ENCODE measurements around the gene EIF3K.
A peak's percentile ranks its signal among the peaks of the same experiment; 100 is the strongest.

EIF3K gene

DNA sequence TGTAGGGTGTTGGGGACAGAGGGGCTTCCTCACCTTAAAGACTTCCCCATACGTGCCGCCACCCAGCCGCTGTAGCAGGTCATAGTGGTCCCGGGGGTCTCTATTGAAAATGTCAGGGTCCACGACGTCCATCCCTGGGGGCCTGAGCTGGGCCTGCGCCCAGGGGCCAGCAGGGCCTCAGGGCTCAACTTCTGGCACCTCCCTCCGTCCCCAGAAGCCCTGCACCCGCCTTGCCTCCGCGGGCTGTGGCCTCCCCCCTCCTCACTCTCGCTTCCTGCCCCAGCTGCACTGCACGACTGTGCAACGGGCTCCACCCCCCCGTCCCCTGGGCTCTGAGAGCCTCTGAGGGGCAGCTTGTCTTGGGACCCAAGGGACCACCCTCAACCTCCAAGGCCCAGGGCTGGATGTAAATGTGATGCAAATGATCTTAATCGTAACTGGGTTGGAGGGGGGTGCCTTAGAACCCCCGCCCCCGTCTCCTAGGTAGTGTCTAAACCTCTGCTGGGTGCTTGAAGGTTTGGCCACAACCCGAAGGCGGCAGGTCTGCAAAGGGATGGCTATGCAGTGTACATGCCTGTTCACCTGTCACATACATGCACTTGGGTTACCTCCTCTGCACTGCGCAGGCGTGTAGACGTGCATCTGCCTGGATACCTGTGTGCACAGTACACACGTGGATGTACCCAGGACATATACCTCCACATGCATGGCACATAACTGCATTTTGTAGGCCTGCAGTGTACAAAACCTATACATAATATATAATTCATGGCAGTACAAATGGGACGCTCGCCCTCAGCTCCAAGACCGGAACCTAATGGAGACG lies 1.0 kb upstream of the EIF3K start, which contains the start of gene MAP4K1:
TSS of gene MAP4K1 (minus strand) at position 190 of the 826 bp plus-strand sequence. CDS start at position 132, 58 bp downstream.
- H2BK12ac ChIP-seq (ENCODE audit: low read length), result peak within 1 kb of the TSS; percentile 20
- H3K4me3 ChIP-seq (ENCODE audit: low read depth, low read length), result peak within 1 kb of the TSS; percentile 70
- peak within 1 kb of the TSS; percentile 41 for H2AK5ac ChIP-seq (ENCODE audit: low read length)
- H3K4ac ChIP-seq (ENCODE audit: low read depth, low read length), result peak within 1 kb of the TSS; percentile 56
- H2AFZ ChIP-seq (ENCODE audit: insufficient read depth, low read length, poor library complexity), result peak within 1 kb of the TSS; percentile 87
- peak within 1 kb of the TSS; percentile 25 for H3K27ac ChIP-seq (ENCODE audit: low read depth, low read length)
- peaks cover 10% of the 10 kb centered on the region for H3K79me2 ChIP-seq (ENCODE audit: control insufficient read depth, insufficient read depth, low read length, poor library complexity)
- peak within 1 kb of the TSS; percentile 55 for H2BK5ac ChIP-seq (ENCODE audit: low read depth, low read length, poor library complexity)
- peak within 1 kb of the TSS; percentile 67 for H2BK120ac ChIP-seq (ENCODE audit: insufficient read depth, low read length, poor library complexity)
- no peaks in the 10 kb centered on the region for H3K9me3 ChIP-seq (ENCODE audit: insufficient read depth, low read depth, low read length)
- H3K79me1 ChIP-seq (ENCODE audit: low read length), result peaks cover 8% of the 10 kb centered on the region
- no peak within 1 kb of the TSS for H3K23ac ChIP-seq (ENCODE audit: low read length)
- H3K36me3 ChIP-seq (ENCODE audit: control insufficient read depth in 1 of 2, insufficient read depth in 2 of 2, low read length in 2 of 2), result peaks cover 11 to 20% of the 10 kb centered on the region in 2 experiments
- peaks cover 11% of the 10 kb centered on the region in 2 experiments for H3K4me1 ChIP-seq (ENCODE audit: control insufficient read depth in 1 of 2, insufficient read depth in 2 of 2, low read length in 2 of 2)
- peak within 1 kb of the TSS; percentile 81 for H3K14ac ChIP-seq (ENCODE audit: low read length)
- H3K9ac ChIP-seq (ENCODE audit: low read length), result peak within 1 kb of the TSS; percentile 88
- DNase-seq, result no peak
- peak within 1 kb of the TSS; percentile 95 for H4K8ac ChIP-seq (ENCODE audit: low read depth, low read length)
- H3K18ac ChIP-seq (ENCODE audit: low read length), result peak within 1 kb of the TSS; percentile 55
- H3K4me2 ChIP-seq (ENCODE audit: low read length), result peak within 1 kb of the TSS; percentile 86
- no peaks in the 10 kb centered on the region for H3K27me3 ChIP-seq (ENCODE audit: insufficient read depth, low read length)
- H4K12ac ChIP-seq (ENCODE audit: low read depth, low read length), result peak within 1 kb of the TSS; percentile 78
- WGBS (ENCODE audit: extremely low coverage, insufficient coverage, insufficient read length), result no CpG with 5 or more reads among the region's 28 CpGs
- peak within 1 kb of the TSS; percentile 84 for H4K91ac ChIP-seq (ENCODE audit: low read depth, low read length)

DNA sequence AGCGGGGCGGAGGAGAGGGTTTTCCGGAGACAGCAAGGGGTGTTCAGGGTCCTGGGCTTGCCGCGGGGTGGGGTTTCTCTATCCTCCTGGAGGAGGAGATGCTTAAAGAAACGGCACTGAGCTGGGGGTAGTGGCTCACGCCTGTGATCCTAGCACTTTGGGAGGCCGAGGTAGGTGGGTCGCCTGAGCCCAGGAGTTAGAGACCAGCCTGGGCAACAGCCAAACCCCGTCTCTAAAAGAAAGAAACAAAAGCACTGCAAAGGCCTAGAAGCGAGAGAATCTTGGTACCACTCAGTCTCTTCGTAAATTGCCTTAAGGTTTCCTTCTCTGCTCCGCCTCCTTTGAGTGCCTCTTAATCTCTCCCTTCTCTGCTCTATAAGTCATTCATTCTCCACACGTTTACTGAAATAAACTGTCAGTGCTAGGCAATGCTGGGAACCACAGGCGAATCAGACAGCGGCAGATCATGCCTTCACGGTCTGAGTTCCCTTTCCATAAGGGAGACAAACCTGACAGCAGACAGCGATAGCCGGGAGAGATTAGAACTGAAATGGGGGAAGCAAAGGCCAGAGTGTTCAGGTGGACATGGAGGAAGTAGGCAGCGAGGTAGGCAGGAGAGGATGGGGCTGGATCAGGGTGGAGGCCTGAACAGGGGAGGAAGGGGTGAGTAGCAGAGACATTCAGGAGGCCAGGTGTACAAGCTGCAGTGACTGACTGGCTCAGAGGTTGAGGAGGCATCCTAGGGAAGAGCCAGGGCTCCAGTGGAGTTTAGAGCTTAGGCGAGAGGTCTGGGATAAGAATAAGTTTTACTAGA lies 580 bp downstream of the EIF3K start:
- Histone ChIP-seq H3K4me3 (ENCODE audit: low read depth, low read length) (peak overlapping the region; percentile 88), H2AK5ac (ENCODE audit: low read length) (peak overlapping the region; percentile 57)
- no CpG with 5 or more reads among the region's 21 CpGs for WGBS (ENCODE audit: extremely low coverage, insufficient coverage, insufficient read length)

DNA sequence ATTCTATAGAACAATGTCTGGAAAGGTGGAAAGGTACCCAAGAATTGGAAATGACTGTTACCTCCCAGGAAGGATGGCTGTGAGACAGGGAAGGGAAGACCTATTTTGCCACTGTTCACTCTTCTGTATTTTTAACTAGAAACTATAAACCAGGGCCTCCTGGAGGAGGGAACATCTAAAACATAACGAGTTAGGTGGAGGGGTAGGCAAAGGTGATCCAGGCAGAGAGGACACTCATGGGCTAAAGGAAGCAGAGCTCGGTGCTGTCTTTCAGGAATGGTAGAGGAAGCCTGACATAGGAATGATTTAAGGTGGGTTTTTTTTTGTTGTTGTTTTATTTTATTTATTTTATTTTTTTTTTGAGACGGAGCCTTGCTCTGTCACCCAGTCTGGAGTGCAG lies 5.8 kb downstream of the EIF3K start:
- no peak overlapping the region for H4K8ac ChIP-seq (ENCODE audit: low read depth, low read length)
- H2BK5ac ChIP-seq (ENCODE audit: low read depth, low read length, poor library complexity), result no peak overlapping the region
- no peak overlapping the region for H3K18ac ChIP-seq (ENCODE audit: low read length)
- no peaks in the 10 kb centered on the region for H3K27me3 ChIP-seq (ENCODE audit: insufficient read depth, low read length)
- no peak overlapping the region for H2AK5ac ChIP-seq (ENCODE audit: low read length)
- H3K27ac ChIP-seq (ENCODE audit: low read depth, low read length), result no peak overlapping the region
- WGBS (ENCODE audit: extremely low coverage, insufficient coverage, insufficient read length), result no CpG with 5 or more reads among the region's 3 CpGs
- no peak overlapping the region for H3K23ac ChIP-seq (ENCODE audit: low read length)
- DNase-seq, result no peak
- H3K9me3 ChIP-seq (ENCODE audit: insufficient read depth, low read depth, low read length), result peaks cover 2% of the 10 kb centered on the region
- H3K4me3 ChIP-seq (ENCODE audit: low read depth, low read length), result no peak overlapping the region
- H3K14ac ChIP-seq (ENCODE audit: low read length), result no peak overlapping the region
- no peak overlapping the region for H2BK120ac ChIP-seq (ENCODE audit: insufficient read depth, low read length, poor library complexity)
- no peak overlapping the region for H4K12ac ChIP-seq (ENCODE audit: low read depth, low read length)
- peaks cover 1 to 2% of the 10 kb centered on the region in 2 experiments for H3K4me1 ChIP-seq (ENCODE audit: control insufficient read depth in 1 of 2, insufficient read depth in 2 of 2, low read length in 2 of 2)
- H3K4ac ChIP-seq (ENCODE audit: low read depth, low read length), result no peak overlapping the region
- no peak overlapping the region for H2AFZ ChIP-seq (ENCODE audit: insufficient read depth, low read length, poor library complexity)
- no peak overlapping the region for H4K91ac ChIP-seq (ENCODE audit: low read depth, low read length)
- H3K9ac ChIP-seq (ENCODE audit: low read length), result no peak overlapping the region
- peaks cover 59 to 76% of the 10 kb centered on the region in 2 experiments for H3K36me3 ChIP-seq (ENCODE audit: control insufficient read depth in 1 of 2, insufficient read depth in 2 of 2, low read length in 2 of 2)
- H3K79me2 ChIP-seq (ENCODE audit: control insufficient read depth, insufficient read depth, low read length, poor library complexity), result no peaks in the 10 kb centered on the region
- H3K79me1 ChIP-seq (ENCODE audit: low read length), result no peaks in the 10 kb centered on the region
- no peak overlapping the region for H2BK12ac ChIP-seq (ENCODE audit: low read length)
- no peak overlapping the region for H3K4me2 ChIP-seq (ENCODE audit: low read length)

More for the DNA sequence above, 580 bp downstream of the EIF3K start:
- peak overlapping the region; percentile 52 for H3K14ac ChIP-seq (ENCODE audit: low read length)
- H2AFZ ChIP-seq (ENCODE audit: insufficient read depth, low read length, poor library complexity), result peak overlapping the region; percentile 80
- H3K9me3 ChIP-seq (ENCODE audit: insufficient read depth, low read depth, low read length), result no peaks in the 10 kb centered on the region
- H3K9ac ChIP-seq (ENCODE audit: low read length), result peak overlapping the region; percentile 80
- H3K4ac ChIP-seq (ENCODE audit: low read depth, low read length), result peak overlapping the region; percentile 66
- H2BK5ac ChIP-seq (ENCODE audit: low read depth, low read length, poor library complexity), result peak overlapping the region; percentile 32
- H4K12ac ChIP-seq (ENCODE audit: low read depth, low read length), result peak overlapping the region; percentile 50
- H3K23ac ChIP-seq (ENCODE audit: low read length), result no peak overlapping the region
- peaks cover 8% of the 10 kb centered on the region for H3K79me1 ChIP-seq (ENCODE audit: low read length)
- H4K8ac ChIP-seq (ENCODE audit: low read depth, low read length), result peak overlapping the region; percentile 94
- no peaks in the 10 kb centered on the region for H3K27me3 ChIP-seq (ENCODE audit: insufficient read depth, low read length)
- peaks cover 10% of the 10 kb centered on the region for H3K79me2 ChIP-seq (ENCODE audit: control insufficient read depth, insufficient read depth, low read length, poor library complexity)
- peaks cover 11% of the 10 kb centered on the region in 2 experiments for H3K4me1 ChIP-seq (ENCODE audit: control insufficient read depth in 1 of 2, insufficient read depth in 2 of 2, low read length in 2 of 2)
- peak overlapping the region; percentile 67 for H4K91ac ChIP-seq (ENCODE audit: low read depth, low read length)
- no peak overlapping the region for H2BK12ac ChIP-seq (ENCODE audit: low read length)
- peaks cover 20 to 32% of the 10 kb centered on the region in 2 experiments for H3K36me3 ChIP-seq (ENCODE audit: control insufficient read depth in 1 of 2, insufficient read depth in 2 of 2, low read length in 2 of 2)
- DNase-seq, result no peak
- peak overlapping the region; percentile 79 for H3K4me2 ChIP-seq (ENCODE audit: low read length)
- peak overlapping the region; percentile 56 for H3K18ac ChIP-seq (ENCODE audit: low read length)
- H2BK120ac ChIP-seq (ENCODE audit: insufficient read depth, low read length, poor library complexity), result peak overlapping the region; percentile 21
- no peak overlapping the region for H3K27ac ChIP-seq (ENCODE audit: low read depth, low read length)

DNA sequence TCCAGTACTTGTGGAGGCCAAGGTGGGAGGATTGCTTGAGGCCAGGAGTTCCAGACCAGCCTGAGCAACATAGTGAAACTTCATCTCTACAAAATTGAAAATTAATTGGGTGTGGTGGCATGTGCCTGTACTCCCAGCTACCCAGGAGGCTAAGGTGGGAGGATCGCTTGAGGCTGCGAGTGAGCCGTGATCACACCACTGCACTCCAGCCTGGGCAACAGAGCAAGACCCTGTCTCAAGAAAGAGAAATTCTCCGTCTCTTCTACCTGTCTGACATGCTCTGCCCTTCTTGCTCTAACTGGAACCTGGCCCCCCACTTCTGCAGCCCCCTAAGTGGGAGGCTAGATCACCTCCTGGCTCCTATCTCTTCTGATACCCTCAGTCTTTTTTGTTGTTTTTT lies 7.4 kb downstream of the EIF3K start:
- Histone ChIP-seq H3K36me3 (ENCODE audit: control insufficient read depth in 1 of 2, insufficient read depth in 2 of 2, low read length in 2 of 2) (peaks cover 59 to 70% of the 10 kb centered on the region in 2 experiments), H3K79me2 (ENCODE audit: control insufficient read depth, insufficient read depth, low read length, poor library complexity) (no peaks in the 10 kb centered on the region), H3K4me1 (ENCODE audit: control insufficient read depth in 1 of 2, insufficient read depth in 2 of 2, low read length in 2 of 2) (no peaks in the 10 kb centered on the region), H2BK120ac (ENCODE audit: insufficient read depth, low read length, poor library complexity) (no peak overlapping the region), H3K27me3 (ENCODE audit: insufficient read depth, low read length) (no peaks in the 10 kb centered on the region), H2BK5ac (ENCODE audit: low read depth, low read length, poor library complexity) (no peak overlapping the region), H3K18ac (ENCODE audit: low read length) (no peak overlapping the region), H3K79me1 (ENCODE audit: low read length) (no peaks in the 10 kb centered on the region), H3K4ac (ENCODE audit: low read depth, low read length) (no peak overlapping the region), H3K4me3 (ENCODE audit: low read depth, low read length) (no peak overlapping the region), H3K27ac (ENCODE audit: low read depth, low read length) (no peak overlapping the region), H3K23ac (ENCODE audit: low read length) (no peak overlapping the region), H3K14ac (ENCODE audit: low read length) (no peak overlapping the region), H3K4me2 (ENCODE audit: low read length) (no peak overlapping the region), H4K12ac (ENCODE audit: low read depth, low read length) (no peak overlapping the region), H2BK12ac (ENCODE audit: low read length) (no peak overlapping the region), H2AK5ac (ENCODE audit: low read length) (no peak overlapping the region), H4K91ac (ENCODE audit: low read depth, low read length) (no peak overlapping the region), H4K8ac (ENCODE audit: low read depth, low read length) (no peak overlapping the region), H3K9me3 (ENCODE audit: insufficient read depth, low read depth, low read length) (peaks cover 2% of the 10 kb centered on the region), H3K9ac (ENCODE audit: low read length) (no peak overlapping the region), H2AFZ (ENCODE audit: insufficient read depth, low read length, poor library complexity) (no peak overlapping the region)
- WGBS (ENCODE audit: extremely low coverage, insufficient coverage, insufficient read length), result no CpG with 5 or more reads among the region's 4 CpGs
- no peak for DNase-seq

Data from trophoblast cell (in vitro differentiated cells and primary cell).